ENCODE measurements around the gene DPH1.

DPH1 gene

DNA sequence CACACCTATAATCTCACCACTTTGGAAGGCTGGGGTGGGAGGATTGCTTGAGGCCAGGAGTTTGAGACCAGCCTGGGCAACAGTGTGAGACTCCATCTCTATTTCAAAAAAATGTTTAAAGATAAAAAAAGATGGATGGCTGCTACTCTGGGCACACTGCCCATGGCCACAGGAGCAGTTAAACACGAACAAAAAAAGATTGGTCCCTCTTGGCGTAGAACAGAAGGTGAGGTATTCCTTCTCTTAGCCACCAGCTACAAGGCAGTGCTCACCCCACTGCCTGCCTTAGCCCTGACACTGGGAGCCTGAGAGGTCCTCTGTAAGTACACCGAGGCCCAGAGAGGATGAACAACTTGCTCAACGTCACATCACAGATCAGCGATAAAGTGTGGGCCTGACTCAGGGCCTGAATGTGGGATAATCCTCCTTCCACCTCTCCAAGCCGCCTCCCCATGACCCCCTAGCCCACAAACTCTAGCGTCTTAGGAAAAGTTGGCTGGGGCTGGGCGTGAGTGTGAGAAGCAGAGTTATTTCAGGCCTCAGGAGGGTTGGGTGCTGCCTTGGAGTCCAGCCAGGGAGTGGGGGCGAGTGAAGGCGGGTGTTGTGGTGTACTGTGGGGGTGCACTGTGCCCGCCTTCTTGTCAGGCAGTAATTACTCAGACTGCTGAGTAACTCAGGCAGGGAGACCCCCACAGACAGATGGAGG is 2.3 kb upstream of the DPH1 start:
- no peak for DNase-seq (ENCODE audit: low spot score)

GRCh38 chr17:2028234-2028614 is 1.7 kb upstream of the DPH1 start:
- DNase-seq (ENCODE audit: low spot score) = no peak

- DNase-seq (ENCODE audit: low spot score) = no peak
Observed at GRCh38 chr17:2028737-2029136, 1.2 kb upstream of the DPH1 start.

- DNase-seq (ENCODE audit: low spot score) = no peak
Observed at GRCh38 chr17:2030779-2031163, 818 bp downstream of the DPH1 start.

- DNase-seq (ENCODE audit: low spot score) = no peak
Observed at GRCh38 chr17:2033153-2033552, 3.2 kb downstream of the DPH1 start.

DNA sequence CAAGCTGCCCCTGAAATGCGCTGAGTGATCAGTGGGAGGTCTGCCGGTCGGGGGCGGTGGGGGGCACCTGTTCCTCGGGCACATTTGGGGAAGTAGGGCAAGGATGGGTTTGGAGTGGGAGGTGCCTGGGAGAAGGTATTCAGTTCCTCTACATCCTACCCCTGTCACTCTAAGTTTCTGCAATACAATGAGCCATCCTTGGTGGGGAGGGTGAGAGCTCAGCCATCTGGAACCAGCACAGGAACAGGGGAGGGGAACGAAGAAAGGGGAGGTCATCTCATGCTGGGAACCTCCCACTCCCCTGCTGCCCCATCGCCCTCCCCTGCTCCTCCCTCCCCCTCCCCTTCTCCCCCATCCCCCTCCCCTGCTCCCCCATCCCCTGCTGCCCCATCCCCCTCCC is 4.2 kb downstream of the DPH1 start:
- no peak for DNase-seq (ENCODE audit: low spot score)

GRCh38 chr17:2034806-2035540 is 5.0 kb downstream of the DPH1 start:
- no peak for DNase-seq (ENCODE audit: low spot score)

GRCh38 chr17:2035541-2036488 is 5.9 kb downstream of the DPH1 start:
- DNase-seq (ENCODE audit: low spot score) = no peak

DNA sequence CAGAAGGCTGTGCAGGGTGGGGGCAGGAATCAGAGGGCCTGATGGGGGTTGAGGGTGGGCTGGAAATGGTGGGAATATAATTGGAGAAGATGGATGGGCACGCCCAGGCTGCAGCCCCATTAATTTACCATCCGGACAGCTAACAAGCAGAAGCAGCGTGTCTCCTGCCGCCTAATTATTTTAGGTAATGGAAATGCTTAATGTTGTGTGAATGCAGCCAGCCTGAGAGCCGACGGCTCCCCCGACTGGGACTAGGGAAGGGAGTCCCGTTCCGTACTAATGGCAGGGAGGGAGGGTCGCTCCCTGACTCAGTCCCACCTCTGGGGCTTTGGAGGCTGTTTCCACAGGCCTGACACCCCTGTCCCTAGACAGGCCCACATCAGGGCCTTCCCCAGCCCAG is 7.2 kb downstream of the DPH1 start:
- no peak for DNase-seq (ENCODE audit: low spot score)

DNA sequence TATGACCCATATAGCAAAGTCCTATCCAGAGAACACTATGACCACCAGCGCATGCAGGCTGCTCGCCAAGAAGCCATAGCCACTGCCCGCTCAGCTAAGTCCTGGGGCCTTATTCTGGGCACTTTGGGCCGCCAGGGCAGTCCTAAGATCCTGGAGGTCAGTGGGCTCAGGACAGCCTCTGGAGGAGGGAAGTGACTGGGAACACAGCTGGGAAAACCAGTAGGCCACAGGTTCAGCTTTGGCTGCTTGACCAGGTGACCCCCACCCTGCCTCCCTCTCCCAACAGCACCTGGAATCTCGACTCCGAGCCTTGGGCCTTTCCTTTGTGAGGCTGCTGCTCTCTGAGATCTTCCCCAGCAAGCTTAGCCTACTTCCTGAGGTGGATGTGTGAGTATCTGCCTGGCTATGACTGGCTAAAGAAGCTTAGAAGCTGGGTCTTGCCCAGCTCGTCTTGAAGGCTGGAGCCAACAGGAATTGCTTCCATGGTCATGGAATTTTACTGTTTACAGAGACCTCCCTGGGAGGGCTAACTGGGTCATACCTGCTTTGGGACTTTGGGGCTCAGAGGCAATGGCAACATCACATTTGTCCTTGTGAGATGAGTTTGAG is 10.4 kb downstream of the DPH1 start:
- DNase-seq (ENCODE audit: low spot score) = no peak

DNA sequence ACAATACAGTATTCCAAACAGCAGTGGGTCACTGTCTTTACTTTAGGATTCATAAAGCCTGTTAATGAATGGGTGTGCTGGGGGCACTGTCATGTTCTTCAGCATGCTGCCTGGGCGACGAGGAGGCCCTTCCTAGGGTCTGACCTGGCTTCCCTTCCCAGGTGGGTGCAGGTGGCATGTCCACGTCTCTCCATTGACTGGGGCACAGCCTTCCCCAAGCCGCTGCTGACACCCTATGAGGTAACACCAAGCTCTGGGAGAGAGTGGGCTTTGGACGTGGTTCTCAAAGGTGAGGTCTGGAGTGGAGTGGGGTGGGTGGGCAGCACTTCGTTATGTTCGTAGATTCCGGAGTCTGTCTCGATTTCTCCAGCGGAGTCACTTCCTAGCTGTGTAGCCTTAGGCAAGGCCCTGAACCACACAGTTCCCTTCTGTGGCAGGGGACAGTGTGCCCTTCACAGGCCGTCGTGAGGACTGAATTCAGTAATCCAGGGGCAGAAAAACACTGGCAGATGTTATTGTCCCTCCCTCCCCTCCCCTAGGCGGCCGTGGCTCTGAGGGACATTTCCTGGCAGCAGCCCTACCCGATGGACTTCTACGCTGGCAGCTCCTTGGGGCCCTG is 11.1 kb downstream of the DPH1 start:
- no peak for DNase-seq (ENCODE audit: low spot score)

GRCh38 chr17:2041561-2042389 is 11.8 kb downstream of the DPH1 start, which contains the start of gene OVCA2:
Gene OVCA2 (plus strand): TSS chr17:2042022. CDS start chr17:2042048, 26 bp downstream.
- DNase-seq (ENCODE audit: low spot score) = peak; percentile 92

GRCh38 chr17:2042390-2042847 is 12.5 kb downstream of the DPH1 start:
- peak; percentile 43 for DNase-seq (ENCODE audit: low spot score)

DNA sequence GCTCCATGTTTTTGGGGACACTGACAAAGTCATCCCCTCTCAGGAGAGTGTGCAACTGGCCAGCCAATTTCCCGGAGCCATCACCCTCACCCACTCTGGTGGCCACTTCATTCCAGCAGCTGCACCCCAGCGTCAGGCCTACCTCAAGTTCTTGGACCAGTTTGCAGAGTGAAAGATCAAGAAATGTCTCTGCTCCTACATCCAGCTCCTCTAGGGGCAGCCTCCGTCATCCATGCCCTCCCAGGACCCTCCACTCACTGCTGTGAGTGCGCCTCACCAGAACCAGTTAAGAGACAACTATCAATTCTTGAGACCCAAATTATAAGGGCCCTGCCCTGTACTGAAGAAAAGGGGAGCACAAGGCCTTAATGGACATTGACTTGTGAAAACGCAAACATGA is 13.0 kb downstream of the DPH1 start:
- no peak for DNase-seq (ENCODE audit: low spot score)

DNA sequence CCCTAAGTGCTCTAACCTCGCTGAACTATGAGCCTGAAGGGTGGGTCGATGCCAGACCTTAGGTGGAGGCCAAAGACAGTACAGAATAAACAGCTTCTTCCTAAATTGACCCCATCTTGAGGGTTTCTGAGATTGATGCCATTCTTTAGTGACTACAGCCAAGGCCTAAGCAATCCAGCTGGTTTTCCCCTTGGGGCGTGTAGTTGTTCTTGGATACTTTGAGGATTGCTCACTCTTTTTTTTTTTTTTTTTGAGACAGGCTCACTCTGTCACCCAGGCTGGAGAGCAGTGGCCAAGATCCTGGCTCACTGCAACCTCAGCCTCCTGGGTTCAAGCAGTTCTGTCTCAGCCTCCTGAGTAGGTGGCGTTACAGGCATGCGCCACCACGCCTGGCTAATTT is 13.8 kb downstream of the DPH1 start:
- no peak for DNase-seq (ENCODE audit: low spot score)

DNA sequence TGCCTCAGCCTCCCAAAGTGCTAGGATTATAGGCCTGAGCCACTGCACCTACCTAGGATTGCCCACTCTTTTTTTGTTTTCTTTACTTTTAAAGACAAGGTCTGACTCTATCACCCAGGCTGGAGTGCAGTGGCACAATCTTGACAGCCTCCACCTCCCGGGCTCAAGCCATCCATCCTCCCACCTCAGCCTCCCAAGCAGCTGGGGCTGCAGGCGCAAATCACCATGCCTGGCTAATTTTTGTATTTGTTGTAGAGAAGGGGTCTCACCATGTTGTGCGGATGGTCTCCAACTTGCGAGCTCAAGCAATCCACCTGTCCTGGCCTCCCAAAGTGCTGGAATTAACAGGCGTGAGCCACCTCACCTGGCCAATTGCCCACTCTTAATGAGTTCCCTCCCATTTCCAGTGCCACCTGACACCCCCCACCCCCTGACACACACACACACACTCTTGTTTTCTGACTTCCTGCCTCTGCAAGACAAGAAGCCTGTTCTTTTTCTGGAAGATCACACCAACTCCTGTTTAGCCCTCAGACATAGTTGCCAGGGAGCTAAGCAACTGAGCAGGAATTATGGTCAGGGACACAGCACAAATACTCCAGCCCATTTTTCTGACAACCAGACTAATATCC is 14.4 kb downstream of the DPH1 start:
- DNase-seq (ENCODE audit: low spot score) = no peak

DNA sequence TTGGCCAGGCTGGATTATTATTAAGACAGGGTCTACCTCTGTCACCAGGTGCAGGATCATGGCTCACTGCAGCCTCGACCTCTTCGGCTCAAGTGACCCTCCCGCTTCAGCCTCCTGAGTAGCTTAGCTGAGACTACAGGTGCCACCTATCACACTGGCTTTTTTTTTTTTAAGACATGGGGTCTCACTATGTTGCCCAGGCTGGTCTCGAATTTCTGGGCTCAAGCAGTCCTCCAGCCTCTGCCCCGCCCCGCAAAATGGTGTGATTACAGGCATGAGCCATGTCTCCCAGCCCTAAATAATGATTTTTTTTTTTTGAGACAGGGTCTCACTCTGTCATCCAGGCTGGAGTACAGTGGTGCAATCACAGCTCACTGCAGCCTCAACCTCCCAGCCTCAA is 17.6 kb downstream of the DPH1 start:
- DNase-seq (ENCODE audit: low spot score) = no peak

GRCh38 chr17:2048805-2049204 is 18.9 kb downstream of the DPH1 start:
- no peak for DNase-seq (ENCODE audit: low spot score)

GRCh38 chr17:2049333-2050299 is 19.7 kb downstream of the DPH1 start:
- peak; percentile 75 for DNase-seq (ENCODE audit: low spot score)
